ENCODE data around the gene CYSTM1. TPM values are rescaled to one million over a fixed set of nuclear protein-coding genes. Genes with fewer than 3 reads are reported as not detected.

The CYSTM1 gene
- total RNA-seq, 2 donors from 2014 or later, result 64.9 to 89.5 TPM

- H3K4me3 ChIP-seq, result no peak overlapping the region
- H3K36me3 ChIP-seq, result peaks cover 8% of the 10 kb centered on the region
- peaks cover 16 to 39% of the 10 kb centered on the region in 2 donors for H3K4me1 ChIP-seq (ENCODE audit: control insufficient read depth in 1 of 2, low read depth in 2 of 2)
- H3K27me3 ChIP-seq (replicated peaks; ENCODE audit: insufficient read depth), result no peaks in the 10 kb centered on the region
- ATAC-seq (ENCODE audit: insufficient number of reproducible peaks, low FRiP score, low read depth), result no peak
- DNase-seq (ENCODE audit: low spot score), result no peak
- TF ChIP-seq CTCF (IDR thresholded peaks at IDR 0.05), result no peak
- no peaks in the 10 kb centered on the region for H3K9me3 ChIP-seq
- no peak overlapping the region for H3K27ac ChIP-seq
Measured at GRCh38 chr5:140245341-140245740, 70.4 kb downstream of the CYSTM1 start.

- no peak for ATAC-seq (ENCODE audit: insufficient number of reproducible peaks, low FRiP score, low read depth)
Measured at GRCh38 chr5:140245926-140246325, 70.9 kb downstream of the CYSTM1 start.

GRCh38 chr5:140246378-140247122 is 71.6 kb downstream of the CYSTM1 start:
- DNase-seq (ENCODE audit: low spot score) (no peak), ATAC-seq (ENCODE audit: insufficient number of reproducible peaks, low FRiP score, low read depth) (no peak)
- H3K4me1 ChIP-seq (ENCODE audit: control insufficient read depth in 1 of 2, low read depth in 2 of 2), result peaks cover 10 to 32% of the 10 kb centered on the region in 2 donors
- peaks cover 11% of the 10 kb centered on the region for H3K36me3 ChIP-seq
- H3K27me3 ChIP-seq (replicated peaks; ENCODE audit: insufficient read depth), result no peaks in the 10 kb centered on the region
- H3K4me3 ChIP-seq, result no peak overlapping the region
- peak overlapping the region in 1 of 2 donors; percentile 16 for H3K27ac ChIP-seq
- TF ChIP-seq CTCF (IDR thresholded peaks at IDR 0.05), result no peak
- no peaks in the 10 kb centered on the region for H3K9me3 ChIP-seq

More at GRCh38 chr5:140245926-140246325, 70.9 kb downstream of the CYSTM1 start:
- Histone ChIP-seq H3K27ac (no peak overlapping the region), H3K9me3 (no peaks in the 10 kb centered on the region), H3K4me1 (ENCODE audit: control insufficient read depth in 1 of 2, low read depth in 2 of 2) (peaks cover 16 to 35% of the 10 kb centered on the region in 2 donors), H3K36me3 (peaks cover 11% of the 10 kb centered on the region), H3K27me3 (replicated peaks; ENCODE audit: insufficient read depth) (no peaks in the 10 kb centered on the region), H3K4me3 (no peak overlapping the region)
- no peak for TF ChIP-seq CTCF (IDR thresholded peaks at IDR 0.05)
- no peak for DNase-seq (ENCODE audit: low spot score)

GRCh38 chr5:140248414-140248813 is 73.4 kb downstream of the CYSTM1 start:
- no peak overlapping the region for H3K4me3 ChIP-seq
- no peak overlapping the region for H3K27ac ChIP-seq
- peaks cover 11% of the 10 kb centered on the region for H3K36me3 ChIP-seq
- no peak for TF ChIP-seq CTCF (IDR thresholded peaks at IDR 0.05)
- no peak for DNase-seq (ENCODE audit: low spot score)
- H3K4me1 ChIP-seq (ENCODE audit: control insufficient read depth in 1 of 2, low read depth in 2 of 2), result peaks cover 8 to 33% of the 10 kb centered on the region in 2 donors
- no peaks in the 10 kb centered on the region for H3K27me3 ChIP-seq (replicated peaks; ENCODE audit: insufficient read depth)
- H3K9me3 ChIP-seq, result no peaks in the 10 kb centered on the region
- ATAC-seq (ENCODE audit: insufficient number of reproducible peaks, low FRiP score, low read depth), result no peak

GRCh38 chr5:140249536-140249935 is 74.5 kb downstream of the CYSTM1 start:
- Histone ChIP-seq H3K27ac (no peak overlapping the region), H3K9me3 (no peaks in the 10 kb centered on the region), H3K36me3 (peaks cover 8% of the 10 kb centered on the region), H3K4me3 (no peak overlapping the region), H3K27me3 (replicated peaks; ENCODE audit: insufficient read depth) (no peaks in the 10 kb centered on the region), H3K4me1 (ENCODE audit: control insufficient read depth in 1 of 2, low read depth in 2 of 2) (peaks cover 8 to 31% of the 10 kb centered on the region in 2 donors)
- no peak for ATAC-seq (ENCODE audit: insufficient number of reproducible peaks, low FRiP score, low read depth)
- DNase-seq (ENCODE audit: low spot score), result no peak
- no peak for TF ChIP-seq CTCF (IDR thresholded peaks at IDR 0.05)
